ENCODE data around the gene TSPAN13. TPM values are rescaled to one million over a fixed set of nuclear protein-coding genes. Genes with fewer than 3 reads are reported as not detected.

TSPAN13 gene
- polyA plus RNA-seq, 1 experiment = 4.6 TPM

- Histone ChIP-seq H3K36me3 (ENCODE audit: control insufficient read depth, insufficient read depth, low read length) (no peaks in the 10 kb centered on the region), H3K4me3 (ENCODE audit: low read depth, low read length) (no peak overlapping the region), H3K27me3 (ENCODE audit: control insufficient read depth, insufficient read depth, low read length) (no peaks in the 10 kb centered on the region; the same call in 1 of the 2 replicates)
- TF ChIP-seq, protein P1, sequence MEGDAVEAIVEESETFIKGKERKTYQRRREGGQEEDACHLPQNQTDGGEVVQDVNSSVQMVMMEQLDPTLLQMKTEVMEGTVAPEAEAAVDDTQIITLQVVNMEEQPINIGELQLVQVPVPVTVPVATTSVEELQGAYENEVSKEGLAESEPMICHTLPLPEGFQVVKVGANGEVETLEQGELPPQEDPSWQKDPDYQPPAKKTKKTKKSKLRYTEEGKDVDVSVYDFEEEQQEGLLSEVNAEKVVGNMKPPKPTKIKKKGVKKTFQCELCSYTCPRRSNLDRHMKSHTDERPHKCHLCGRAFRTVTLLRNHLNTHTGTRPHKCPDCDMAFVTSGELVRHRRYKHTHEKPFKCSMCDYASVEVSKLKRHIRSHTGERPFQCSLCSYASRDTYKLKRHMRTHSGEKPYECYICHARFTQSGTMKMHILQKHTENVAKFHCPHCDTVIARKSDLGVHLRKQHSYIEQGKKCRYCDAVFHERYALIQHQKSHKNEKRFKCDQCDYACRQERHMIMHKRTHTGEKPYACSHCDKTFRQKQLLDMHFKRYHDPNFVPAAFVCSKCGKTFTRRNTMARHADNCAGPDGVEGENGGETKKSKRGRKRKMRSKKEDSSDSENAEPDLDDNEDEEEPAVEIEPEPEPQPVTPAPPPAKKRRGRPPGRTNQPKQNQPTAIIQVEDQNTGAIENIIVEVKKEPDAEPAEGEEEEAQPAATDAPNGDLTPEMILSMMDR (IDR thresholded peaks at IDR 0.05; ENCODE audit: insufficient read depth, low read depth, low read length) = no peak
- ChIA-PET POLR2A (no interaction called here), CTCF (no interaction called here)
- no peak for DNase-seq (ENCODE audit: low read depth)
These were observed 68.5 kb downstream of the TSPAN13 start for GRCh38 chr7:16822029-16822428.

- no peak for DNase-seq (ENCODE audit: low read depth)
- TF ChIP-seq, protein P1 (IDR thresholded peaks at IDR 0.05; ENCODE audit: insufficient read depth, low read depth, low read length) = no peak
- CTCF ChIA-PET = interaction anchor here (1.3 to 1.5 kb wide), 2 partner anchors 13 to 25 kb away, joined by 3 read pairs; no protein-coding TSS in a partner anchor
- Histone ChIP-seq H3K27me3 (ENCODE audit: control insufficient read depth, insufficient read depth, low read length) (no peaks in the 10 kb centered on the region), H3K4me3 (ENCODE audit: low read depth, low read length) (no peak overlapping the region), H3K36me3 (ENCODE audit: control insufficient read depth, insufficient read depth, low read length) (no peaks in the 10 kb centered on the region)
- POLR2A ChIA-PET = no interaction called here
These were observed 72.5 kb downstream of the TSPAN13 start for GRCh38 chr7:16826060-16826459.

GRCh38 chr7:16833373-16833772 is 79.8 kb downstream of the TSPAN13 start:
- ChIA-PET POLR2A (no interaction called here), CTCF (no interaction called here)
- DNase-seq (ENCODE audit: low read depth) = no peak
- Histone ChIP-seq H3K36me3 (ENCODE audit: control insufficient read depth, insufficient read depth, low read length) (no peaks in the 10 kb centered on the region), H3K27me3 (ENCODE audit: control insufficient read depth, insufficient read depth, low read length) (no peaks in the 10 kb centered on the region), H3K4me3 (ENCODE audit: low read depth, low read length) (no peak overlapping the region)
- TF ChIP-seq, protein P1 (IDR thresholded peaks at IDR 0.05; ENCODE audit: insufficient read depth, low read depth, low read length) = no peak

Other genes starting within 250 kb of the TSPAN13 start
- gene LRRC72, start 226.9 kb upstream of the TSPAN13 start, polyA plus RNA-seq (2011; rRNA removed) = not detected in 2 replicates
- 14.7 and 26.4 TPM in 2 replicates for gene ANKMY2, start 108.0 kb upstream of the TSPAN13 start, polyA plus RNA-seq (2011; rRNA removed)
- 54.7 and 55.2 TPM in 2 replicates for gene BZW2, start 107.6 kb upstream of the TSPAN13 start, polyA plus RNA-seq (2011; rRNA removed)
- gene AGR2, start 51.2 kb downstream of the TSPAN13 start, polyA plus RNA-seq (2011; rRNA removed) = not detected in 2 replicates
- gene AGR3, start 128.2 kb downstream of the TSPAN13 start, polyA plus RNA-seq (2011; rRNA removed) = not detected in 2 replicates